ENCODE measurements around the gene PLP2. TPM values are rescaled to one million over a fixed set of nuclear protein-coding genes. Genes with fewer than 3 reads are reported as not detected.
A peak's percentile ranks its signal among the peaks of the same experiment; 100 is the strongest.

The PLP2 gene
- polyA plus RNA-seq, 1 experiment = 225 TPM

- no peak for DNase-seq (ENCODE audit: low read depth)
- ChIA-PET POLR2A (no interaction called here), CTCF (no interaction called here)
- Histone ChIP-seq H3K27me3 (ENCODE audit: control insufficient read depth, insufficient read depth, low read length) (no peaks in the 10 kb centered on the region), H3K36me3 (ENCODE audit: control insufficient read depth, insufficient read depth, low read length) (no peaks in the 10 kb centered on the region), H3K4me3 (ENCODE audit: low read depth, low read length) (no peak overlapping the region)
- no peak for TF ChIP-seq CTCF (IDR thresholded peaks at IDR 0.05; ENCODE audit: insufficient read depth, low read depth, low read length)
Measured at GRCh38 chrX:49198540-49199314, 27.0 kb downstream of the PLP2 start.

- POLR2A ChIA-PET = no interaction called here
- CTCF ChIA-PET = no interaction called here
- no peak for DNase-seq (ENCODE audit: low read depth)
- H3K4me3 ChIP-seq (ENCODE audit: low read depth, low read length) = no peak overlapping the region
- no peak for TF ChIP-seq CTCF (IDR thresholded peaks at IDR 0.05; ENCODE audit: insufficient read depth, low read depth, low read length)
- no peaks in the 10 kb centered on the region for H3K27me3 ChIP-seq (ENCODE audit: control insufficient read depth, insufficient read depth, low read length)
- H3K36me3 ChIP-seq (ENCODE audit: control insufficient read depth, insufficient read depth, low read length) = no peaks in the 10 kb centered on the region
Measured at GRCh38 chrX:49199315-49199595, 27.6 kb downstream of the PLP2 start.

GRCh38 chrX:49199906-49200771, 28.4 kb downstream of the PLP2 start, which contains the start of gene SYP:
Gene SYP, minus strand, starts transcription at chrX:49200193. Its CDS starts 7 bp downstream, at chrX:49200186.
- ChIA-PET POLR2A (no interaction called here), CTCF (no interaction called here)
- TF ChIP-seq CTCF (IDR thresholded peaks at IDR 0.05; ENCODE audit: insufficient read depth, low read depth, low read length) = no peak
- no peak within 1 kb of the TSS for H3K4me3 ChIP-seq (ENCODE audit: low read depth, low read length)
- H3K36me3 ChIP-seq (ENCODE audit: control insufficient read depth, insufficient read depth, low read length) = no peaks in the 10 kb centered on the region
- peak; percentile 27 for DNase-seq (ENCODE audit: low read depth)
- H3K27me3 ChIP-seq (ENCODE audit: control insufficient read depth, insufficient read depth, low read length) = no peaks in the 10 kb centered on the region

GRCh38 chrX:49202022-49202421, 30.3 kb downstream of the PLP2 start:
- no peak for DNase-seq (ENCODE audit: low read depth)
- no peaks in the 10 kb centered on the region for H3K36me3 ChIP-seq (ENCODE audit: control insufficient read depth, insufficient read depth, low read length)
- no peaks in the 10 kb centered on the region for H3K27me3 ChIP-seq (ENCODE audit: control insufficient read depth, insufficient read depth, low read length)
- no peak for TF ChIP-seq CTCF (IDR thresholded peaks at IDR 0.05; ENCODE audit: insufficient read depth, low read depth, low read length)
- ChIA-PET CTCF (no interaction called here), POLR2A (no interaction called here)
- H3K4me3 ChIP-seq (ENCODE audit: low read depth, low read length) = no peak overlapping the region

- H3K36me3 ChIP-seq (ENCODE audit: control insufficient read depth, insufficient read depth, low read length) = no peaks in the 10 kb centered on the region
- no peak for DNase-seq (ENCODE audit: low read depth)
- no peak for TF ChIP-seq CTCF (IDR thresholded peaks at IDR 0.05; ENCODE audit: insufficient read depth, low read depth, low read length)
- no peaks in the 10 kb centered on the region for H3K27me3 ChIP-seq (ENCODE audit: control insufficient read depth, insufficient read depth, low read length)
- ChIA-PET CTCF (interaction anchor here (1.0 kb wide), 1 partner anchor 11 kb away, joined by 3 read pairs; no protein-coding TSS in a partner anchor), POLR2A (no interaction called here)
- H3K4me3 ChIP-seq (ENCODE audit: low read depth, low read length) = no peak overlapping the region
Measured at GRCh38 chrX:49203536-49203935, 31.8 kb downstream of the PLP2 start.
